Measurements from ENCODE around the gene EPRS1.

GRCh38 chr1:220060876-220061275, 14.6 kb upstream of the EPRS1 start:
- TF ChIP-seq CTCF (IDR thresholded peaks at IDR 0.05), result no peak
- no peak for TF ChIP-seq POLR2A (IDR thresholded peaks at IDR 0.05)

Data from Peyer's patch (tissue), 4 donors.